VCaP (cell line): ENCODE results near the gene CLIP1.
A peak's percentile ranks its signal among the peaks of the same experiment; 100 is the strongest.

Source experiments
- H3K27ac ChIP-seq: fragments of 450-650 bp; 2 replicates; pipeline ENCODE4 v1.5.1; 2017
- TF ChIP-seq, protein P1 (sequence below): fragments of 450-650 bp; conservative IDR thresholded peaks from 2 replicates; pipeline ENCODE4 v1.5.1; 2017; ENCODE audit warnings: mild to moderate bottlenecking, moderate library complexity

The CLIP1 gene

DNA sequence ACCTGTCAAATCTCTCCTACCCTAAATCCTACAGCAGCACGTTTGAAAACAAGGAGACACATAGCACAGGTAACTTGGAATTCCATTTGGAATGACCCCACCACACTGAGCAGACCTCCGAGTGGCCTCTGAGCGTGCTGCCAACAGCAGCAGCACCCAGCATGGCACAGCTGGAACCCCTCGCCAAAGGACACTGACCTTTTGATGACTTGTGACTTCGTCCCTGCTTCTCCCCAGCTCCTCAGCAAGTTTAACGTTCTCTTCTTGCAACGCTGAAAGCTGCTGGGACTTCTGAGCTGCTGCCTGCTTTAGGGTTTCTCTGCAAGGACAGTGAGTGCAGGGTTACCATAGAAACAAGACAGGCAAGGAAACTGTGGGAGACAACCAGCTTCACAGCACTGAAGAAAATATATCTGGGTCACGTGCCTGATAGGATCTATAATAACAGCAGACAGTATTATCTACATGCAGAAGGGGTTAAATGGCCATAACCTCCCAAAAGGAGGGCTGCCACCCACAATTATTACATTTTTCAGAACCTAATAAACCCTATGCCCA lies 112.8 kb downstream of the CLIP1 start:
- TF ChIP-seq, protein P1, sequence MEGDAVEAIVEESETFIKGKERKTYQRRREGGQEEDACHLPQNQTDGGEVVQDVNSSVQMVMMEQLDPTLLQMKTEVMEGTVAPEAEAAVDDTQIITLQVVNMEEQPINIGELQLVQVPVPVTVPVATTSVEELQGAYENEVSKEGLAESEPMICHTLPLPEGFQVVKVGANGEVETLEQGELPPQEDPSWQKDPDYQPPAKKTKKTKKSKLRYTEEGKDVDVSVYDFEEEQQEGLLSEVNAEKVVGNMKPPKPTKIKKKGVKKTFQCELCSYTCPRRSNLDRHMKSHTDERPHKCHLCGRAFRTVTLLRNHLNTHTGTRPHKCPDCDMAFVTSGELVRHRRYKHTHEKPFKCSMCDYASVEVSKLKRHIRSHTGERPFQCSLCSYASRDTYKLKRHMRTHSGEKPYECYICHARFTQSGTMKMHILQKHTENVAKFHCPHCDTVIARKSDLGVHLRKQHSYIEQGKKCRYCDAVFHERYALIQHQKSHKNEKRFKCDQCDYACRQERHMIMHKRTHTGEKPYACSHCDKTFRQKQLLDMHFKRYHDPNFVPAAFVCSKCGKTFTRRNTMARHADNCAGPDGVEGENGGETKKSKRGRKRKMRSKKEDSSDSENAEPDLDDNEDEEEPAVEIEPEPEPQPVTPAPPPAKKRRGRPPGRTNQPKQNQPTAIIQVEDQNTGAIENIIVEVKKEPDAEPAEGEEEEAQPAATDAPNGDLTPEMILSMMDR, result no peak
- H3K27ac ChIP-seq, result no peak overlapping the region

DNA sequence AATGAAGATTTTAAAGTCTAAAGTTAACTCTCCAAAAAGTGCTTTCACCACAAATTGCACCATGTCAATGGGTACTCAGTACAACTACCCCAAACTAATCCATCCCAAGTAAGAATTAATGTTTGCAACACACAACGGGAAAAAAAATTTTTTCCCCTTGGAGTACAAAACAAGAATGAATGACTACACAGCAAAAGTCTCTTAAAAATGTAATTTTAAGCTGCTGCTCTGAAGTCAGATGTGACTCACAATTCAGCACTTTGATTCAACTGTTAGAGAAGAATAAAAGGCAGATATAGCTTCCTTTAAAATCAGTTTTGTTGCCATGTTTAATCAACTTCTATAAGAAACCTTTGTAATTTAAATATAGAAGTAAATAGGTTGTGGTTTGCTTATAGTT lies 113.7 kb downstream of the CLIP1 start:
- TF ChIP-seq, protein P1, result no peak
- no peak overlapping the region for H3K27ac ChIP-seq

DNA sequence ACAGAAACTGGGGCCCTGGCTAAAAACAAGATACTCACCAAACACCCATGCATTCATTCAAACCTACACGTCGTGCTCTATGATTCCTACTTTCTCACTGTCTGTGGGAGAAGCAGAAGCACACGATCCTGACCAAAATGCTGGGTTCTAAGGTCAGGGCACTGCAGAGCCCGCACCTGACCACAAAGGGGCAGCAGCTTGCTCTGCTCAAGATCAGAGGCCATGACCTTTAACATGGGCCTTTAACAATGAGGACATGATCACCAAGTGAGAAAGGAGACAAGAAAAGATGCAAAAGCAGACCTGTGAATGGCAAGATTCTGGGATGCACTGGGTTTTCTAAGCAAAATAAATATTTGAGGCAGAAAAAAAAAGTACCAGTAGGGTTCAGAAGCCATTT lies 116.1 kb downstream of the CLIP1 start:
- peak overlapping the region; percentile 83 for H3K27ac ChIP-seq
- TF ChIP-seq, protein P1, result no peak

DNA sequence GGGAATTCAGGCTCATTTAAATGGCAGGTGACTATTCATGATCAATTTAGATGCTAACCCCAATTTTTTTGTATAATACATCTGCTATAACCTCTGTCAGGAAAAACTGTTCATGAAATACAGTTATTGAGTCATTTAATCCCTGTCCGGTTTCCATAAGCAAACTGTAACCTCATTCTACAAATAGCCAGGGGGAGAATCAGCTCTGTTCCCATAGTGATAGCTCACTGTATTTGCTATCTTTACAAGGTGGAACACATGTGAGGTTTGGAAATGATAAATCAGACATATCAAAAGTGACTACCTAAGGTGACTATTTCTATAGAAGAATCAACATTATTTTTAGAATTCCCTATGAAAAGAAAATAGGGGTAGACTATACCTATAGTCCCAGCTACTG lies 117.5 kb downstream of the CLIP1 start:
- peak overlapping the region; percentile 83 for H3K27ac ChIP-seq
- TF ChIP-seq, protein P1, result no peak

DNA sequence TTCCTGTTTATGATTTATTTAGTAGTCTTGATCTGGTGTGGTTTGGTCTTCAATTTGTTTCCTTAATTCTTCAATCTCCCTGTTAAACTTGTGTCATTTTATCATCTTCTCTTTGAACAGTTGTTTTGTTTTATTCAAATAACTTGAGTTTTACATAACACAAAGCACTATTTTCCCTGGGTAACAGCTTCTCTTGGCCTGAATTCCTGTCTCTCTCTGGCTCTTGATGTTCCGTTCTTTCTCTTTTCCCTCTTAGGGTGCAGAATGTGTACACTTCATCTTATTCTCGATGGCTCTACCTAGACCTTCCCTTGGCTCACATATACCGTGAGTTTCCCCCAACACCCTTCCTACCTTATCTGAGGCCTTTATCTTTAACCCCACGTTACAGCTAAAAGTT lies 119.4 kb downstream of the CLIP1 start:
- TF ChIP-seq, protein P1, result no peak

DNA sequence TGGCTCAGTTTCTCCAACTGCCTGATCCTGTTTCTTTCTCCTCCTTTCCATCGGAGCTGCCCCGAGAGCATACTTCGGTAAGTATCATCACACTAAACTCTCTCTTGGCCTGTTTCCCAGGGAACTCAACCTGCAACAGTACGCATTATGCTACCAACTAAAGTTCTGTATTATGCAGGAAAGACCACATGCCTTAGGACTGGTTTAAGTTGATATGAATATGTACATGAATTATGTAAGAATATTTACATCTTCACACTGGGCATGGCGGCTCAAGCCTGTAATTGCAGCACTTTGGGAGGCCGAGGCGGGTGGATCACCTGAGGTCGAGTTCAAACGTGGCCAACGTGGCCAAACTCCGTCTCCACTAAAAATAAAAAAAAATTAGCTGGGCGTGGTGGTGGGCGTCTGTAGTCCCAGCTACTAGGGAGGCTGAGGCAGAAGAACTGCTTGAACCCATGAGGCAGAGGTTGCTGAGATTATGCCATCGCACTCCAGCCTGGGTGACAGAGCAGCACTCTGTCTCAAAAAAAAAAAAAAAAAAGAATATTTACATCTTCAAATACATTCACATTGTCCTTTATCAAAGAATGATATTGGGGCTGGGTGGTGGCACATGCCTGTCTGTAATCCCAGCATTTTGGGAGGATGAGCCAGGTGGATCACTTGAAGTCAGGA lies 124.3 kb downstream of the CLIP1 start:
- TF ChIP-seq, protein P1, result no peak
- H3K27ac ChIP-seq, result no peak overlapping the region

More for the DNA sequence above, 119.4 kb downstream of the CLIP1 start:
- peak overlapping the region; percentile 83 for H3K27ac ChIP-seq

DNA sequence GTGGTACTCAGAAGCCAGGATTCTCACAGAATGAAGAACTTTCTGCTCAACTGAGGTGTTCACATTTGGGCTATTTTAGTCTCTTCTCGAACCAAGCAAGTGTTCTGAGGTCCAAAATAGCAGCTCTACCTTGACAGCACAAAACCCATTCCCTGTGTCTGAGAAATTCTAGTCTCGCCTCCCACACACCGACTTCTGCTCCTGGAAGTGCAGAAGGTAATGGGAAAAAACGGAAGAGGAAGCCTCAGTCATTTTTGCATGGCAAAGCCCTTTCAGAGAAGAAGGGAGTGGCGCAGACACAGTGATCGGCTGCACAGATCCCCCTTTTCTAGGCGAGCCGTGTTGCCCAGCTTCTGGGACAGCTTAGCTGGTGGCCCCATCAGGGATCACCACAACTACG lies 125.0 kb downstream of the CLIP1 start:
- H3K27ac ChIP-seq, result no peak overlapping the region
- TF ChIP-seq, protein P1, result no peak
